HEK293 (cell line): Measurements from ENCODE around the gene ZNF385D.

ENCODE experiments used
- CTCF ChIA-PET: fragments of 350-600 bp; formaldehyde crosslinking; extraction: SDS; loops from one replicate; lab custom pipeline; 2021; ENCODE audit warnings: antibody characterized with exemption; lab: Yijun Ruan, JAX
- POLR2A ChIA-PET: fragments of 300-600 bp; formaldehyde crosslinking; extraction: SDS; loops from one replicate; lab custom pipeline; 2020; ENCODE audit warnings: antibody characterized with exemption, inconsistent platforms; lab: Yijun Ruan, JAX
- H3K27ac ChIP-seq: fragments of 200-500 bp; sonication (Bioruptor generic); 2 replicates; pipeline ENCODE4 v1.5.1; 2014; ENCODE audit warnings: low read depth, low read length, control low read depth, inconsistent platforms; ENCODE audit errors: extremely low read depth
- H3K36me3 ChIP-seq, 2 experiments: fragments of 200-500 bp in 1 of 2; sonication (Bioruptor generic) in 1 of 2; 1 replicate in 1 of 2; 2 replicates in 1 of 2; pipeline ENCODE4 v1.5.1; 2014 to 2017; ENCODE audit warnings: inconsistent platforms in 2 of 2, low read length in 2 of 2; ENCODE audit not compliant: control insufficient read depth in 2 of 2, insufficient read depth in 1 of 2
- H3K4me1 ChIP-seq: fragments of 200-500 bp; sonication (Bioruptor generic); 2 replicates; pipeline ENCODE4 v1.5.1; 2014; ENCODE audit warnings: mild to moderate bottlenecking, low read length, inconsistent platforms; ENCODE audit not compliant: control insufficient read depth, insufficient read depth
- H3K4me3 ChIP-seq: 2 replicates; pipeline ENCODE4 v1.5.1; 2011; ENCODE audit warnings: low read depth, mild to moderate bottlenecking, control low read depth, low read length, moderate library complexity
- H3K9me3 ChIP-seq: fragments of 200-500 bp; sonication (Bioruptor generic); 2 replicates; pipeline ENCODE4 v1.5.1; 2014; ENCODE audit warnings: low read depth, low read length, inconsistent platforms; ENCODE audit not compliant: control insufficient read depth, insufficient read depth
- AEBP2 ChIP-seq: fragments of 450-650 bp; formaldehyde crosslinking; IDR thresholded peaks from 2 replicates; pipeline ENCODE4 v1.5.1; 2016; ENCODE audit warnings: missing biosample characterization, missing genetic modification characterization, borderline replicate concordance
- OSR2 ChIP-seq: fragments of 450-650 bp; formaldehyde crosslinking; IDR thresholded peaks from 2 replicates; pipeline ENCODE4 v1.5.1; 2016; ENCODE audit warnings: missing biosample characterization, missing genetic modification characterization
- SALL2 ChIP-seq: fragments of 450-650 bp; formaldehyde crosslinking; IDR thresholded peaks from 2 replicates; pipeline ENCODE4 v1.5.0; 2017; ENCODE audit warnings: missing biosample characterization, mild to moderate bottlenecking, missing genetic modification characterization, borderline replicate concordance
- YY2 ChIP-seq: fragments of 450-650 bp; formaldehyde crosslinking; IDR thresholded peaks from 2 replicates; pipeline ENCODE4 v1.5.1; 2016; ENCODE audit warnings: missing biosample characterization, missing genetic modification characterization
- ZEB2 ChIP-seq: fragments of 450-650 bp; formaldehyde crosslinking; IDR thresholded peaks from 2 replicates; pipeline ENCODE4 v1.5.1; 2016; ENCODE audit warnings: missing biosample characterization, missing genetic modification characterization
- ZFP3 ChIP-seq: fragments of 450-650 bp; formaldehyde crosslinking; IDR thresholded peaks from 2 replicates; pipeline ENCODE4 v1.5.1; 2016; ENCODE audit warnings: low read depth, missing biosample characterization, missing genetic modification characterization
- ZNF112 ChIP-seq: fragments of 450-650 bp; formaldehyde crosslinking; IDR thresholded peaks from 2 replicates; pipeline ENCODE4 v1.5.0; 2017; ENCODE audit warnings: missing biosample characterization, missing genetic modification characterization
- ZNF133 ChIP-seq: fragments of 450-650 bp; formaldehyde crosslinking; IDR thresholded peaks from 2 replicates; pipeline ENCODE4 v1.5.1; 2016; ENCODE audit warnings: missing biosample characterization, missing genetic modification characterization
- ZNF140 ChIP-seq: fragments of 450-650 bp; formaldehyde crosslinking; IDR thresholded peaks from 2 replicates; pipeline ENCODE4 v1.5.1; 2016; ENCODE audit warnings: missing biosample characterization, missing genetic modification characterization
- ZNF157 ChIP-seq: fragments of 450-650 bp; formaldehyde crosslinking; IDR thresholded peaks from 2 replicates; pipeline ENCODE4 v1.5.1; 2016; ENCODE audit warnings: missing biosample characterization, missing genetic modification characterization
- ZNF18 ChIP-seq: fragments of 450-650 bp; formaldehyde crosslinking; IDR thresholded peaks from 2 replicates; pipeline ENCODE4 v1.5.1; 2016; ENCODE audit warnings: missing biosample characterization, missing genetic modification characterization
- ZNF184 ChIP-seq: fragments of 450-650 bp; IDR thresholded peaks from 2 replicates; pipeline ENCODE4 v1.5.1; 2018; ENCODE audit warnings: missing biosample characterization, mild to moderate bottlenecking, missing genetic modification characterization
- ZNF19 ChIP-seq: fragments of 450-650 bp; formaldehyde crosslinking; IDR thresholded peaks from 2 replicates; pipeline ENCODE4; 2016; ENCODE audit warnings: missing biosample characterization, missing genetic modification characterization, low read depth
- ZNF266 ChIP-seq: fragments of 450-650 bp; formaldehyde crosslinking; IDR thresholded peaks from 2 replicates; pipeline ENCODE4 v1.5.1; 2016; ENCODE audit warnings: missing biosample characterization, missing genetic modification characterization, low read depth
- ZNF324 ChIP-seq: fragments of 450-650 bp; formaldehyde crosslinking; IDR thresholded peaks from 2 replicates; pipeline ENCODE4 v1.5.1; 2016; ENCODE audit warnings: missing biosample characterization, missing genetic modification characterization
- ZNF398 ChIP-seq: fragments of 450-650 bp; formaldehyde crosslinking; IDR thresholded peaks from 2 replicates; pipeline ENCODE4 v1.5.1; 2017; ENCODE audit warnings: missing biosample characterization, missing genetic modification characterization
- ZNF513 ChIP-seq: fragments of 450-650 bp; IDR thresholded peaks from 2 replicates; pipeline ENCODE4 v1.5.1; 2018; ENCODE audit warnings: missing biosample characterization, missing genetic modification characterization
- ZNF571 ChIP-seq: fragments of 450-650 bp; formaldehyde crosslinking; IDR thresholded peaks from 2 replicates; pipeline ENCODE4 v1.5.0; 2017; ENCODE audit warnings: missing biosample characterization, missing genetic modification characterization
- ZNF747 ChIP-seq: fragments of 450-650 bp; formaldehyde crosslinking; IDR thresholded peaks from 2 replicates; pipeline ENCODE4 v1.5.1; 2016; ENCODE audit warnings: missing biosample characterization, missing genetic modification characterization
- ZNF76 ChIP-seq: fragments of 450-650 bp; formaldehyde crosslinking; IDR thresholded peaks from 2 replicates; pipeline ENCODE4; 2016; ENCODE audit warnings: low read depth, missing biosample characterization, missing genetic modification characterization, borderline replicate concordance
- TF ChIP-seq, protein P1 (sequence below): fragments of 450-650 bp; formaldehyde crosslinking; IDR thresholded peaks from 2 replicates; pipeline ENCODE4 v1.5.1; 2017; ENCODE audit warnings: missing biosample characterization, missing genetic modification characterization
- TF ChIP-seq, protein P2 (sequence below): fragments of 450-650 bp; formaldehyde crosslinking; IDR thresholded peaks from 2 replicates; pipeline ENCODE4 v1.5.1; 2016; ENCODE audit warnings: missing biosample characterization, missing genetic modification characterization
- TF ChIP-seq, protein P3 (sequence below): fragments of 450-650 bp; formaldehyde crosslinking; IDR thresholded peaks from 2 replicates; pipeline ENCODE4 v1.5.1; 2016; ENCODE audit warnings: missing biosample characterization, missing genetic modification characterization

The ZNF385D gene

DNA sequence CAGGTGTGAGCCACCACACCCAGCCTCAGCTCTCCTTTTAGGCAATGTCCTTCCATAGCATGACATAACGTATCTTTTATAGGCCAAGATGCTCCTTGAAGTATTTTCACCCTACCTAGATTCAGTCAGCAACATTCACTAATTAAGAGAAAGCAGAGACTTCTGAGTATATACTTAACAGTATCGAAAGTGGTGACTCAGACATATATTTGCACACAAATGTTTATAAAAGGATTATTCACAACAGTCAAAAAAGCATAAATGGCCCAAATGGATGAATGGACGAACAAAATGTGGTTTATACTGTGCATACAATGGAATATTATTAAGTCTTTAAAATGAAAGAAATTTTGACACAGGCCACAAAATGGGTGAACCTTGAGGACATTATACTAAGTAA lies 108.6 kb downstream of the ZNF385D start:
- Histone ChIP-seq H3K27ac (no peak overlapping the region), H3K4me3 (no peak overlapping the region), H3K9me3 (no peaks in the 10 kb centered on the region), H3K36me3 (no peaks in the 10 kb centered on the region), H3K4me1 (no peaks in the 10 kb centered on the region)
- TF ChIP-seq, protein P1, sequence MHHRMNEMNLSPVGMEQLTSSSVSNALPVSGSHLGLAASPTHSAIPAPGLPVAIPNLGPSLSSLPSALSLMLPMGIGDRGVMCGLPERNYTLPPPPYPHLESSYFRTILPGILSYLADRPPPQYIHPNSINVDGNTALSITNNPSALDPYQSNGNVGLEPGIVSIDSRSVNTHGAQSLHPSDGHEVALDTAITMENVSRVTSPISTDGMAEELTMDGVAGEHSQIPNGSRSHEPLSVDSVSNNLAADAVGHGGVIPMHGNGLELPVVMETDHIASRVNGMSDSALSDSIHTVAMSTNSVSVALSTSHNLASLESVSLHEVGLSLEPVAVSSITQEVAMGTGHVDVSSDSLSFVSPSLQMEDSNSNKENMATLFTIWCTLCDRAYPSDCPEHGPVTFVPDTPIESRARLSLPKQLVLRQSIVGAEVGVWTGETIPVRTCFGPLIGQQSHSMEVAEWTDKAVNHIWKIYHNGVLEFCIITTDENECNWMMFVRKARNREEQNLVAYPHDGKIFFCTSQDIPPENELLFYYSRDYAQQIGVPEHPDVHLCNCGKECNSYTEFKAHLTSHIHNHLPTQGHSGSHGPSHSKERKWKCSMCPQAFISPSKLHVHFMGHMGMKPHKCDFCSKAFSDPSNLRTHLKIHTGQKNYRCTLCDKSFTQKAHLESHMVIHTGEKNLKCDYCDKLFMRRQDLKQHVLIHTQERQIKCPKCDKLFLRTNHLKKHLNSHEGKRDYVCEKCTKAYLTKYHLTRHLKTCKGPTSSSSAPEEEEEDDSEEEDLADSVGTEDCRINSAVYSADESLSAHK (tag by site-specific recombination) = no peak
- no peak for TF ChIP-seq ZNF324 (tag by site-specific recombination)
- TF ChIP-seq ZNF76 (tag by site-specific recombination) = no peak
- POLR2A ChIA-PET = no interaction called here
- CTCF ChIA-PET = no interaction called here

- Histone ChIP-seq H3K4me3 (no peak overlapping the region), H3K9me3 (no peaks in the 10 kb centered on the region), H3K36me3 (no peaks in the 10 kb centered on the region), H3K27ac (no peak overlapping the region), H3K4me1 (no peaks in the 10 kb centered on the region)
- TF ChIP-seq ZNF157 (no peak), ZNF19 (no peak), OSR2 (no peak), ZEB2 (tag by site-specific recombination) (no peak), AEBP2 (tag by site-specific recombination) (no peak), ZNF571 (tag by site-specific recombination) (no peak), ZNF18 (no peak), SALL2 (tag by site-specific recombination) (no peak), ZNF398 (tag by site-specific recombination) (no peak), ZNF513 (no peak), ZNF133 (no peak), ZNF140 (tag by site-specific recombination) (no peak), ZFP3 (tag by site-specific recombination) (no peak), ZNF184 (tag by site-specific recombination) (no peak), YY2 (no peak), ZNF112 (tag by site-specific recombination) (no peak), ZNF747 (tag by site-specific recombination) (no peak), ZNF266 (tag by site-specific recombination) (no peak)
- TF ChIP-seq, protein P2, sequence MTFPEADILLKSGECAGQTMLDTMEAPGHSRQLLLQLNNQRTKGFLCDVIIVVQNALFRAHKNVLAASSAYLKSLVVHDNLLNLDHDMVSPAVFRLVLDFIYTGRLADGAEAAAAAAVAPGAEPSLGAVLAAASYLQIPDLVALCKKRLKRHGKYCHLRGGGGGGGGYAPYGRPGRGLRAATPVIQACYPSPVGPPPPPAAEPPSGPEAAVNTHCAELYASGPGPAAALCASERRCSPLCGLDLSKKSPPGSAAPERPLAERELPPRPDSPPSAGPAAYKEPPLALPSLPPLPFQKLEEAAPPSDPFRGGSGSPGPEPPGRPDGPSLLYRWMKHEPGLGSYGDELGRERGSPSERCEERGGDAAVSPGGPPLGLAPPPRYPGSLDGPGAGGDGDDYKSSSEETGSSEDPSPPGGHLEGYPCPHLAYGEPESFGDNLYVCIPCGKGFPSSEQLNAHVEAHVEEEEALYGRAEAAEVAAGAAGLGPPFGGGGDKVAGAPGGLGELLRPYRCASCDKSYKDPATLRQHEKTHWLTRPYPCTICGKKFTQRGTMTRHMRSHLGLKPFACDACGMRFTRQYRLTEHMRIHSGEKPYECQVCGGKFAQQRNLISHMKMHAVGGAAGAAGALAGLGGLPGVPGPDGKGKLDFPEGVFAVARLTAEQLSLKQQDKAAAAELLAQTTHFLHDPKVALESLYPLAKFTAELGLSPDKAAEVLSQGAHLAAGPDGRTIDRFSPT (tag by site-specific recombination) = no peak
- TF ChIP-seq, protein P3, sequence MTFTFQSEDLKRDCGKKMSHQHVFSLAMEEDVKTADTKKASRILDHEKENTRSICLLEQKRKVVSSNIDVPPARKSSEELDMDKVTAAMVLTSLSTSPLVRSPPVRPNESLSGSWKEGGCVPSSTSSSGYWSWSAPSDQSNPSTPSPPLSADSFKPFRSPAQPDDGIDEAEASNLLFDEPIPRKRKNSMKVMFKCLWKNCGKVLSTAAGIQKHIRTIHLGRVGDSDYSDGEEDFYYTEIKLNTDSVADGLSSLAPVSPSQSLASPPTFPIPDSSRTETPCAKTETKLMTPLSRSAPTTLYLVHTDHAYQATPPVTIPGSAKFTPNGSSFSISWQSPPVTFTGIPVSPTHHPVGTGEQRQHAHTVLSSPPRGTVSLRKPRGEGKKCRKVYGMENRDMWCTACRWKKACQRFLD (tag by site-specific recombination) = no peak
- CTCF ChIA-PET = no interaction called here
- POLR2A ChIA-PET = no interaction called here
These were observed 109.1 kb downstream of the ZNF385D start for GRCh38 chr3:21641959-21642358.
